Panc1 (cell line): ENCODE results near the gene GRAMD1B. TPM values are rescaled to one million over a fixed set of nuclear protein-coding genes. Genes with fewer than 3 reads are reported as not detected.

Source experiments
- ATAC-seq: fragments of 200-7000 bp; cut with Tn5 transposase; 2 replicates; pipeline ENCODE4 v1.9.1; 2020; ENCODE audit warnings: mild to moderate bottlenecking, moderate library complexity
- BruUV-seq: library from RNA; stranded (reverse); fragments of 400-500 nt; replicated peaks from 2 replicates; lab custom pipeline; 2021; lab: Mats Ljungman, UMichigan
- CTCF ChIA-PET: fragments of 300-600 bp; sonication (Branson Sonifier 250); formaldehyde crosslinking; loops from one replicate; lab custom pipeline; 2022; ENCODE audit warnings: antibody characterized with exemption; lab: Charles Lee
- POLR2A ChIA-PET: fragments of 300-600 bp; sonication (Branson Sonifier 250); formaldehyde crosslinking; loops from one replicate; lab custom pipeline; 2022; ENCODE audit warnings: antibody characterized with exemption; lab: Charles Lee
- DNase-seq: peaks from one replicate; pipeline ENCODE4 v3.0.0-alpha.2; 2010; ENCODE audit warnings: low read depth, low spot score
- H3K27ac ChIP-seq: 2 replicates; pipeline ENCODE4 v1.5.1; 2011; ENCODE audit warnings: mild to moderate bottlenecking, low read length, inconsistent platforms
- H3K27me3 ChIP-seq: fragments of 200-500 bp; sonication (Bioruptor generic); 2 replicates; pipeline ENCODE4 v1.6.0; 2014; ENCODE audit warnings: low read length, inconsistent platforms; ENCODE audit not compliant: control insufficient read depth, insufficient read depth
- H3K36me3 ChIP-seq: fragments of 200-500 bp; sonication (Bioruptor generic); 2 replicates; pipeline ENCODE4 v1.5.1; 2014; ENCODE audit warnings: inconsistent platforms, mild to moderate bottlenecking, low read length, moderate library complexity; ENCODE audit not compliant: control insufficient read depth, insufficient read depth
- H3K4me1 ChIP-seq: 2 replicates; pipeline ENCODE4 v1.5.1; 2011; ENCODE audit warnings: inconsistent platforms, mild to moderate bottlenecking, low read length, moderate library complexity; ENCODE audit not compliant: control insufficient read depth, insufficient read depth
- H3K4me3 ChIP-seq, 2 experiments: 2 replicates each; pipeline ENCODE4 v1.5.1; 2011 to 2012; ENCODE audit warnings: low read depth in 2 of 2, low read length in 2 of 2, mild to moderate bottlenecking in 2 of 2, inconsistent platforms in 1 of 2, moderate library complexity in 1 of 2
- H3K9me3 ChIP-seq: fragments of 200-500 bp; sonication (Bioruptor generic); 2 replicates; pipeline ENCODE4 v1.5.1; 2014; ENCODE audit warnings: low read depth, mild to moderate bottlenecking, inconsistent platforms, low read length, moderate library complexity; ENCODE audit not compliant: control insufficient read depth, insufficient read depth
- CTCF ChIP-seq: fragments of 450-650 bp; IDR thresholded peaks from 2 replicates; pipeline ENCODE4 v1.5.1; 2017; ENCODE audit warnings: mild to moderate bottlenecking
- POLR2AphosphoS5 ChIP-seq: IDR thresholded peaks from 2 replicates; pipeline ENCODE4 v1.6.1; 2012; ENCODE audit warnings: mild to moderate bottlenecking, low read depth, low read length, moderate library complexity
- REST ChIP-seq, 2 experiments: IDR thresholded peaks; 2 replicates each; pipeline ENCODE4 v1.6.1; 2011 to 2012; ENCODE audit warnings: low read depth in 2 of 2, control low read depth in 1 of 2, low read length in 1 of 2, mild to moderate bottlenecking in 1 of 2, moderate library complexity in 1 of 2; ENCODE audit not compliant: insufficient read depth in 1 of 2
- SIN3A ChIP-seq: IDR thresholded peaks from 2 replicates; pipeline ENCODE4 v1.6.1; 2012; ENCODE audit warnings: low read depth, mild to moderate bottlenecking, low read length, moderate library complexity, borderline replicate concordance; ENCODE audit not compliant: insufficient read depth
- TCF7L2 ChIP-seq: IDR thresholded peaks from 2 replicates; pipeline ENCODE4 v1.6.1; 2011; ENCODE audit warnings: mild to moderate bottlenecking, low read depth, low read length, inconsistent platforms
- in situ Hi-C: cut with HindIII; loops from 2 replicates; pipeline ENCODE4 v1.10.0; 2016; ENCODE audit warnings: low sequenced_read_pairs, low pct_unique_long_range_greater_than_20kb
- intact Hi-C: fragments of 100-400 bp; cut with micrococcal nuclease; formaldehyde crosslinking; loops from one replicate; pipeline ENCODE4 v1.10.0; 2022; ENCODE audit not compliant: unreplicated experiment
- total RNA-seq: library from RNA; stranded (reverse); gene quantifications from one replicate; pipeline ENCODE4 v1.2.1, GENCODE V29; 2021; ENCODE audit not compliant: unreplicated experiment

GRAMD1B gene
- total RNA-seq, 1 experiment from 2014 or later = 0.46 TPM

- Histone ChIP-seq H3K27me3 (peaks cover 41% of the 10 kb centered on the region), H3K27ac (no peak overlapping the region), H3K36me3 (no peaks in the 10 kb centered on the region), H3K4me3 (no peak overlapping the region), H3K9me3 (no peaks in the 10 kb centered on the region), H3K4me1 (no peaks in the 10 kb centered on the region)
- no peak for ATAC-seq
- DNase-seq = no peak
- no peak for TF ChIP-seq TCF7L2
- 0 out of 2 replicates have a peak, but pooled peaks have one; percentile 18 for TF ChIP-seq CTCF
- in situ Hi-C loops = no loop called here
- CTCF ChIA-PET = interaction anchor here (0.8 to 1.1 kb wide), 2 partner anchors 41 to 154 kb away, joined by 3 to 4 read pairs; no protein-coding TSS in a partner anchor
- intact Hi-C loops = no loop called here
- POLR2A ChIA-PET = no interaction called here
- BruUV-seq = no TSS peak
Measured at GRCh38 chr11:123561431-123561800, 131.3 kb downstream of the GRAMD1B start.

DNA sequence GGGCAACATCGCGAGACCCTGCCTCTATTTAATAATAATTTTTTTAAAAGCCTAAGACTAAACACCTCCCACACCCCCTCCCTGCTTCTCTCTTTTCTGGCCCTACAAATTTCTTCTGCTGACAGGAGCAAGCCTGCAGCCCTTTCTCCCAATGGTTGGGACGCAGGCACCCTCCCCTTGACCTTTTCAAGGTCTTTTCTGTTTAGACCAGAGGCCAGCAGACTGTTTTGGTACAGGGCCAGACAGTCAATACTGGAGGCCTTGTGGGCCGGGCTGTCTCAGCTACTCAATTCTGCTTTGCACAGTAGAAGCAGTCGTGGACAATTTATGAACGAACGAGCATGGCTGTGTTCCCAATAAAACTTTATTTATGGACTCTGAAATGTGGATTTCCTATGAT lies 132.1 kb downstream of the GRAMD1B start:
- Histone ChIP-seq H3K4me1 (no peaks in the 10 kb centered on the region), H3K36me3 (no peaks in the 10 kb centered on the region), H3K4me3 (no peak overlapping the region), H3K27me3 (peaks cover 33% of the 10 kb centered on the region), H3K27ac (no peak overlapping the region), H3K9me3 (no peaks in the 10 kb centered on the region)
- DNase-seq (no peak), ATAC-seq (no peak)
- no peak for TF ChIP-seq CTCF
- TF ChIP-seq REST (IDR thresholded peaks at IDR 0.05; ENCODE audit: insufficient read depth in 1 of 2, low read depth in 2 of 2, low read length in 1 of 2) = no peak
- TF ChIP-seq SIN3A = no peak
- no peak for TF ChIP-seq TCF7L2
- TF ChIP-seq POLR2AphosphoS5 = no peak
- intact Hi-C loops = no loop called here
- BruUV-seq = no TSS peak
- POLR2A ChIA-PET = no interaction called here
- CTCF ChIA-PET = no interaction called here
- in situ Hi-C loops = no loop called here
